Stomach (tissue), 4 donors: ENCODE measurements around the gene SIM1.

Experiments
- CTCF ChIP-seq, 7 experiments: fragments of 450-650 bp in 4 of 7; fragments of 200-600 bp in 3 of 7; sonication (generic) in 3 of 7; IDR thresholded peaks; one replicate each; pipeline ENCODE4 v1.5.1; 2016 to 2019; ENCODE audit warnings: antibody characterized with exemption in 7 of 7, control low read depth in 2 of 7, mild to moderate bottlenecking in 1 of 7
- POLR2A ChIP-seq, 4 donors: fragments of 450-650 bp; IDR thresholded peaks; one replicate each; pipeline ENCODE4 v1.6.1; 2016; ENCODE audit warnings: antibody characterized with exemption in 4 of 4, control low read depth in 2 of 4, mild to moderate bottlenecking in 1 of 4, moderate library complexity in 1 of 4

- TF ChIP-seq CTCF (IDR thresholded peaks at IDR 0.05) (no peak), POLR2A (IDR thresholded peaks at IDR 0.05) (no peak)
Measured at GRCh38 chr6:100464903-100465700, at the start of gene SIM1.
